Mesothelial cell of epicardium (in vitro differentiated cells): ENCODE results near the gene FHIT. TPM values are rescaled to one million over a fixed set of nuclear protein-coding genes. Genes with fewer than 3 reads are reported as not detected.

Source experiments
- DNase-seq, 2 experiments: peaks; one replicate each; pipeline ENCODE4 v3.0.0; 2021; ENCODE audit warnings: low spot score in 2 of 2; ENCODE audit not compliant: unreplicated experiment in 2 of 2
- H3K27ac Mint-ChIP-seq: 2 replicates; pipeline ENCODE4 v1.8.0; 2021; ENCODE audit warnings: mixed read lengths
- H3K27me3 Mint-ChIP-seq: 2 replicates; pipeline ENCODE4 v1.8.0; 2021; ENCODE audit warnings: low read depth, mixed read lengths
- H3K36me3 Mint-ChIP-seq: 2 replicates; pipeline ENCODE4 v1.8.0; 2021; ENCODE audit warnings: mixed read lengths
- H3K4me1 Mint-ChIP-seq: 2 replicates; pipeline ENCODE4 v1.8.0; 2021; ENCODE audit warnings: mixed read lengths
- H3K4me3 Mint-ChIP-seq: 2 replicates; pipeline ENCODE4 v1.8.0; 2021; ENCODE audit warnings: mild to moderate bottlenecking, moderate library complexity, mixed read lengths
- H3K9me3 Mint-ChIP-seq: 2 replicates; pipeline ENCODE4 v1.8.0; 2021; ENCODE audit warnings: mixed read lengths
- CTCF ChIP-seq: fragments of 200-600 bp; sonication (generic); IDR thresholded peaks from one replicate; pipeline ENCODE4 v1.5.0; 2021; ENCODE audit warnings: antibody characterized with exemption; ENCODE audit not compliant: unreplicated experiment
- total RNA-seq: library from RNA; stranded (reverse); gene quantifications from 3 replicates; pipeline ENCODE4 v1.2.1, GENCODE V29; 2021

Gene FHIT
- total RNA-seq, 1 donor from 2014 or later = 10.7 TPM

- H3K4me3 Mint-ChIP-seq = no peak overlapping the region
- H3K9me3 Mint-ChIP-seq = no peaks in the 10 kb centered on the region
- peaks cover 18% of the 10 kb centered on the region for H3K4me1 Mint-ChIP-seq
- H3K27ac Mint-ChIP-seq = no peak overlapping the region
- DNase-seq = no peak
- no peaks in the 10 kb centered on the region for H3K27me3 Mint-ChIP-seq
- no peaks in the 10 kb centered on the region for H3K36me3 Mint-ChIP-seq
- no peak for TF ChIP-seq CTCF
Observed at GRCh38 chr3:61182662-61183061, 68.6 kb downstream of the FHIT start.

GRCh38 chr3:61181874-61182273 is 69.4 kb downstream of the FHIT start:
- Mint-ChIP-seq H3K36me3 (no peaks in the 10 kb centered on the region), H3K4me3 (no peak overlapping the region), H3K4me1 (peaks cover 17% of the 10 kb centered on the region), H3K27me3 (no peaks in the 10 kb centered on the region), H3K27ac (no peak overlapping the region), H3K9me3 (no peaks in the 10 kb centered on the region)
- no peak for TF ChIP-seq CTCF
- DNase-seq = no peak

- no peak for TF ChIP-seq CTCF
- Mint-ChIP-seq H3K27ac (no peak overlapping the region), H3K27me3 (no peaks in the 10 kb centered on the region), H3K4me1 (peaks cover 6% of the 10 kb centered on the region), H3K9me3 (no peaks in the 10 kb centered on the region), H3K4me3 (no peak overlapping the region), H3K36me3 (no peaks in the 10 kb centered on the region)
- no peak for DNase-seq
Observed at GRCh38 chr3:61180206-61180605, 71.0 kb downstream of the FHIT start.

GRCh38 chr3:61178167-61178566 is 73.1 kb downstream of the FHIT start:
- Mint-ChIP-seq H3K4me3 (no peak overlapping the region), H3K27me3 (no peaks in the 10 kb centered on the region), H3K27ac (no peak overlapping the region), H3K9me3 (no peaks in the 10 kb centered on the region), H3K36me3 (no peaks in the 10 kb centered on the region), H3K4me1 (no peaks in the 10 kb centered on the region)
- TF ChIP-seq CTCF = no peak
- DNase-seq = no peak

GRCh38 chr3:61177450-61177849 is 73.8 kb downstream of the FHIT start:
- no peaks in the 10 kb centered on the region for H3K36me3 Mint-ChIP-seq
- no peaks in the 10 kb centered on the region for H3K27me3 Mint-ChIP-seq
- no peak for TF ChIP-seq CTCF
- H3K27ac Mint-ChIP-seq = no peak overlapping the region
- no peaks in the 10 kb centered on the region for H3K9me3 Mint-ChIP-seq
- DNase-seq = no peak
- no peaks in the 10 kb centered on the region for H3K4me1 Mint-ChIP-seq
- H3K4me3 Mint-ChIP-seq = no peak overlapping the region

- no peaks in the 10 kb centered on the region for H3K27me3 Mint-ChIP-seq
- no peak for DNase-seq
- no peak overlapping the region for H3K4me3 Mint-ChIP-seq
- no peaks in the 10 kb centered on the region for H3K4me1 Mint-ChIP-seq
- no peak overlapping the region for H3K27ac Mint-ChIP-seq
- TF ChIP-seq CTCF = no peak
- H3K9me3 Mint-ChIP-seq = no peaks in the 10 kb centered on the region
- no peaks in the 10 kb centered on the region for H3K36me3 Mint-ChIP-seq
Observed at GRCh38 chr3:61173676-61174075, 77.6 kb downstream of the FHIT start.
